Adrenal gland (tissue), 12 donors: ENCODE measurements around the gene ZNF579. TPM values are rescaled to one million over a fixed set of nuclear protein-coding genes. Genes with fewer than 3 reads are reported as not detected.

Source experiments
- DNase-seq, 7 donors: peaks; one replicate each; pipeline ENCODE4 v3.0.0-alpha.2; 2019 to 2020
- H3K27ac ChIP-seq, 5 donors: fragments of 200-600 bp; sonication (generic) in 4 of 5; 1 replicate in 3 of 5; 2 replicates in 2 of 5; pipeline versions ENCODE4 v1.5.1 to v1.8.0; 2016 to 2020; ENCODE audit warnings: mild to moderate bottlenecking in 1 of 5
- H3K27me3 ChIP-seq: fragments of 200-600 bp; 2 replicates; pipeline ENCODE4 v1.8.0; 2021
- H3K36me3 ChIP-seq, 2 donors: fragments of 200-600 bp; replicated peaks in 1 of 2; 1 replicate in 1 of 2; 2 replicates in 1 of 2; pipeline versions ENCODE4 v1.5.1 to v1.8.0; 2018 to 2022
- H3K4me1 ChIP-seq, 2 donors: fragments of 200-600 bp; replicated peaks in 1 of 2; 1 replicate in 1 of 2; 2 replicates in 1 of 2; pipeline versions ENCODE4 v1.5.1 to v1.8.0; 2018 to 2021
- H3K4me3 ChIP-seq, 4 donors: fragments of 200-600 bp; sonication (generic) in 3 of 4; one replicate each; pipeline ENCODE4 v1.5.1; 2016 to 2018
- H3K9me3 ChIP-seq, 3 donors: fragments of 200-600 bp; sonication (generic) in 1 of 3; replicated peaks in 1 of 3; 1 replicate in 2 of 3; 2 replicates in 1 of 3; pipeline versions ENCODE4 v1.5.1 to v1.8.0; 2016 to 2021
- POLR2A ChIP-seq, 2 donors: fragments of 450-650 bp; IDR thresholded peaks; one replicate each; pipeline ENCODE4 v1.6.1; 2017; ENCODE audit warnings: antibody characterized with exemption in 2 of 2, mild to moderate bottlenecking in 2 of 2, moderate library complexity in 1 of 2
- WGBS, 4 donors: extraction: QIAGEN DNeasy Blood & Tissue Kit in 2 of 4; methylation state at CpG; one replicate each; pipeline versions ENCODE4 v1.1.5 to v1.1.7; 2013 to 2017; 5-methylcytosine and 5-hydroxymethylcytosine counted together
- intact Hi-C, 2 donors: fragments of 100-400 bp; cut with DNase I; formaldehyde crosslinking; loops; one replicate each; pipeline versions ENCODE4 v1.14.1 to v1.15.0; 2022 to 2023
- polyA plus RNA-seq, 3 donors: library from polyadenylated mRNA; stranded (reverse); fragments of 200-250 nt in 2 of 3; fragments of 350-450 nt in 1 of 3; fragmentation: Illumina TruSeq in 1 of 3; extraction: RNeasy Lipid Tissue Mini Kit (QIAGEN cat#74804) in 1 of 3; gene quantifications; one replicate each; pipeline ENCODE4 v1.2.3, GENCODE V29; 2013 to 2014
- total RNA-seq, 9 donors: library from RNA; depleted of rRNA in 4 of 9; stranded (reverse); fragments of >200 nt in 4 of 9; fragments of 120-200 nt in 1 of 9; fragmentation: NEBNext Ultra II Directional in 1 of 9; extraction: Animal tissue kit (Norgen Biotek cat#: 25700) in 1 of 9; gene quantifications; one replicate each; pipeline versions ENCODE4 v1.1.0 to v1.2.4, GENCODE V29; 2013 to 2023
- TF ChIP-seq, protein P1 (sequence below), 6 experiments: fragments of 450-650 bp in 4 of 6; fragments of 200-600 bp in 2 of 6; sonication (generic) in 1 of 6; IDR thresholded peaks; 1 replicate in 5 of 6; 2 replicates in 1 of 6; pipeline versions ENCODE4 v1.5.1 to v1.8.0; 2016 to 2021; ENCODE audit warnings: antibody characterized with exemption in 6 of 6, mild to moderate bottlenecking in 2 of 6, moderate library complexity in 1 of 6
- donor health status: healthy with polysubstance abuse.
- donor health status: Bipolar disorder and iron deficiency.
- donor health status: DM: yes; HTN: yes; CAD: no.
- donor health status: DM: no; HTN: no; CAD: no.
- donor health status: DM: no; HTN: no; CAD: no.
- donor health status: DM: yes; HTN: yes; CAD: no.

ZNF579 gene
- total and polyA plus RNA-seq, 12 donors = 2.1 to 27.1 (median 8.4) TPM

GRCh38 chr19:55611300-55611982 is 30.8 kb upstream of the ZNF579 start:
- Histone ChIP-seq H3K4me3 (no peak overlapping the region), H3K27me3 (no peaks in the 10 kb centered on the region), H3K27ac (peak overlapping the region in 2 of 5 donors; percentile 32 to 42), H3K36me3 (peaks cover 0 to 14% of the 10 kb centered on the region in 2 donors), H3K4me1 (peaks cover 13 to 28% of the 10 kb centered on the region in 2 donors), H3K9me3 (no peaks in the 10 kb centered on the region)
- 41 to 52% (median 48%) methylated on average over 10 to 15 of the region's 15 CpGs for WGBS, 4 donors
- intact Hi-C loops = no loop called here
- peak in 3 of 7 donors; percentile 32 to 48 (median 47) for DNase-seq
- TF ChIP-seq, protein P1, sequence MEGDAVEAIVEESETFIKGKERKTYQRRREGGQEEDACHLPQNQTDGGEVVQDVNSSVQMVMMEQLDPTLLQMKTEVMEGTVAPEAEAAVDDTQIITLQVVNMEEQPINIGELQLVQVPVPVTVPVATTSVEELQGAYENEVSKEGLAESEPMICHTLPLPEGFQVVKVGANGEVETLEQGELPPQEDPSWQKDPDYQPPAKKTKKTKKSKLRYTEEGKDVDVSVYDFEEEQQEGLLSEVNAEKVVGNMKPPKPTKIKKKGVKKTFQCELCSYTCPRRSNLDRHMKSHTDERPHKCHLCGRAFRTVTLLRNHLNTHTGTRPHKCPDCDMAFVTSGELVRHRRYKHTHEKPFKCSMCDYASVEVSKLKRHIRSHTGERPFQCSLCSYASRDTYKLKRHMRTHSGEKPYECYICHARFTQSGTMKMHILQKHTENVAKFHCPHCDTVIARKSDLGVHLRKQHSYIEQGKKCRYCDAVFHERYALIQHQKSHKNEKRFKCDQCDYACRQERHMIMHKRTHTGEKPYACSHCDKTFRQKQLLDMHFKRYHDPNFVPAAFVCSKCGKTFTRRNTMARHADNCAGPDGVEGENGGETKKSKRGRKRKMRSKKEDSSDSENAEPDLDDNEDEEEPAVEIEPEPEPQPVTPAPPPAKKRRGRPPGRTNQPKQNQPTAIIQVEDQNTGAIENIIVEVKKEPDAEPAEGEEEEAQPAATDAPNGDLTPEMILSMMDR (IDR thresholded peaks at IDR 0.05) = no peak
- no peak for TF ChIP-seq POLR2A (IDR thresholded peaks at IDR 0.05)

DNA sequence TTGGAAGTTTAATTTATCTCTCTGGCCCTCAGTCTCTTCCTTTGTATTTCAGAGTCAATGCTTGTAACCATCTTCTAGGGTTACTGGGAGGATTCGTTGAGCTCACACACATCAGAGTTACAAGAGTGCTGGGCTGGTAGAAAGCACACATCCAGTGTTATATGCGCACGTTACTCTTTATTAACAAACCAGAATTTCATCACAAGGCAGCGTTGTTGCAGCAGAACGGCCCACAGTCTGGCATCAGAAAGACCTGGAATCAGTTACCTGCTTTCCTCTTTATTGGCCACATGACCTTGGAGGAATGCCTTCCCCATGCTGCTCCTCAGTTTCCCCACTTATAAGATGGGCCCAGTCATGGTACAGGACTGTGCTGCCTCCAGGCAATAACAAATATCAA is 28.7 kb upstream of the ZNF579 start:
- DNase-seq = no peak
- Histone ChIP-seq H3K27me3 (no peaks in the 10 kb centered on the region), H3K4me3 (no peak overlapping the region), H3K36me3 (no peaks in the 10 kb centered on the region), H3K4me1 (peaks cover 15 to 34% of the 10 kb centered on the region in 2 donors), H3K27ac (no peak overlapping the region), H3K9me3 (no peaks in the 10 kb centered on the region)
- TF ChIP-seq, protein P1 (IDR thresholded peaks at IDR 0.05) = no peak
- no peak for TF ChIP-seq POLR2A (IDR thresholded peaks at IDR 0.05)
- WGBS, 4 donors = 88 to 92% (median 89%) methylated on average over 5 of the region's 5 CpGs
- intact Hi-C loops = no loop called here

- Histone ChIP-seq H3K27ac (peak overlapping the region in 3 of 5 donors; percentile 91 to 94 (median 92)), H3K4me3 (peak overlapping the region in 1 of 4 donors; percentile 91), H3K27me3 (no peaks in the 10 kb centered on the region), H3K36me3 (no peaks in the 10 kb centered on the region), H3K4me1 (peaks cover 15 to 29% of the 10 kb centered on the region in 2 donors), H3K9me3 (no peaks in the 10 kb centered on the region)
- WGBS, 4 donors = 65 to 71% (median 69%) methylated on average over 9 of the region's 9 CpGs
- no peak for TF ChIP-seq POLR2A (IDR thresholded peaks at IDR 0.05)
- TF ChIP-seq, protein P1 (IDR thresholded peaks at IDR 0.05) = no peak
- intact Hi-C loops = no loop called here
- no peak for DNase-seq
Observed at GRCh38 chr19:55606817-55607216, 26.2 kb upstream of the ZNF579 start.

- Histone ChIP-seq H3K27me3 (no peaks in the 10 kb centered on the region), H3K36me3 (no peaks in the 10 kb centered on the region), H3K4me1 (peaks cover 12 to 26% of the 10 kb centered on the region in 2 donors), H3K9me3 (no peaks in the 10 kb centered on the region), H3K27ac (peak overlapping the region; percentile 72 to 94 (median 91)), H3K4me3 (peak overlapping the region in 3 of 4 donors; percentile 62 to 91 (median 71))
- TF ChIP-seq, protein P1 (IDR thresholded peaks at IDR 0.05) = peak in 1 of 6 experiments; percentile 0
- TF ChIP-seq POLR2A (IDR thresholded peaks at IDR 0.05) = no peak
- DNase-seq = no peak
- intact Hi-C loops = no loop called here
- WGBS, 4 donors = 16 to 21% (median 18%) methylated on average over 11 to 12 of the region's 12 CpGs
Observed at GRCh38 chr19:55606471-55606787, 25.8 kb upstream of the ZNF579 start.
